ENCODE measurements around the gene NACC1. TPM values are rescaled to one million over a fixed set of nuclear protein-coding genes. Genes with fewer than 3 reads are reported as not detected.

Gene NACC1
- total RNA-seq, 1 donor from 2014 or later: 63.0 TPM

GRCh38 chr19:13099073-13099999 is 18.7 kb upstream of the NACC1 start:
- TF ChIP-seq, protein P1, sequence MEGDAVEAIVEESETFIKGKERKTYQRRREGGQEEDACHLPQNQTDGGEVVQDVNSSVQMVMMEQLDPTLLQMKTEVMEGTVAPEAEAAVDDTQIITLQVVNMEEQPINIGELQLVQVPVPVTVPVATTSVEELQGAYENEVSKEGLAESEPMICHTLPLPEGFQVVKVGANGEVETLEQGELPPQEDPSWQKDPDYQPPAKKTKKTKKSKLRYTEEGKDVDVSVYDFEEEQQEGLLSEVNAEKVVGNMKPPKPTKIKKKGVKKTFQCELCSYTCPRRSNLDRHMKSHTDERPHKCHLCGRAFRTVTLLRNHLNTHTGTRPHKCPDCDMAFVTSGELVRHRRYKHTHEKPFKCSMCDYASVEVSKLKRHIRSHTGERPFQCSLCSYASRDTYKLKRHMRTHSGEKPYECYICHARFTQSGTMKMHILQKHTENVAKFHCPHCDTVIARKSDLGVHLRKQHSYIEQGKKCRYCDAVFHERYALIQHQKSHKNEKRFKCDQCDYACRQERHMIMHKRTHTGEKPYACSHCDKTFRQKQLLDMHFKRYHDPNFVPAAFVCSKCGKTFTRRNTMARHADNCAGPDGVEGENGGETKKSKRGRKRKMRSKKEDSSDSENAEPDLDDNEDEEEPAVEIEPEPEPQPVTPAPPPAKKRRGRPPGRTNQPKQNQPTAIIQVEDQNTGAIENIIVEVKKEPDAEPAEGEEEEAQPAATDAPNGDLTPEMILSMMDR (IDR thresholded peaks at IDR 0.05; ENCODE audit: unreplicated experiment): no peak
- H3K27ac Mint-ChIP-seq: no peak overlapping the region
- peaks cover 30% of the 10 kb centered on the region for H3K4me1 Mint-ChIP-seq
- peaks cover 2% of the 10 kb centered on the region for H3K36me3 Mint-ChIP-seq
- DNase-seq (ENCODE audit: low spot score in 2 of 2, unreplicated experiment in 2 of 2): no peak
- H3K27me3 Mint-ChIP-seq (ENCODE audit: low read depth): peaks cover 73% of the 10 kb centered on the region
- H3K4me3 Mint-ChIP-seq: peak overlapping the region; percentile 18
- no peaks in the 10 kb centered on the region for H3K9me3 Mint-ChIP-seq

DNA sequence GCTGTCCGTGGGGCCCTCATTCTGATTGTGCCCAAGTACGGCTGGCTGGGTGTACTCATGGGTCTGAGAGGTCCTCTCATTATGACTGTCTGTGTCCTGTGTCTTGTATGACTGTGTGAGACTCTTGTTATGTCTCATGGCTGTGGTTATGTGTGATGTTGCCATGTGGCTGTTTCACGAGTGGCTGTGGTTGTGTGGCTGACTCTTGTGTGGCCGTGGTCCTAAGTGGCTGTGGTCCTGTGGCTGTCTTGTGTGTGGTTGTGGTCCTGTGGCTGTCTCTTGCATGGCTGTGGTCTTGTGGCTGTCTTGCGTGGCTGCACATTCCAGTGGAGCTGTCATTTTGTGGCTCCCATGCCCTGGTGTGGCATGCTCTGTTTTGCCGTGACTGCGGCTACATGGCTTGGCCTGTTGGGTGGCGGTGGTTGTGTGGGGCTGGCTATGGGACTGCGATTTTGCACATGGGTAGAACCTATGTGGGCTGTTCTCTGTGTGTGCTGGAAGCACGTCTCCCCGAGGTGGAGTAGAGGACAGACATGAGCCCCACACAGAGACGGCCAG is 18.0 kb upstream of the NACC1 start:
- peaks cover 23% of the 10 kb centered on the region for H3K4me1 Mint-ChIP-seq
- H3K27ac Mint-ChIP-seq: no peak overlapping the region
- peak overlapping the region; percentile 18 for H3K4me3 Mint-ChIP-seq
- DNase-seq (ENCODE audit: low spot score in 2 of 2, unreplicated experiment in 2 of 2): no peak
- peaks cover 2% of the 10 kb centered on the region for H3K36me3 Mint-ChIP-seq
- H3K27me3 Mint-ChIP-seq (ENCODE audit: low read depth): peaks cover 65% of the 10 kb centered on the region
- H3K9me3 Mint-ChIP-seq: no peaks in the 10 kb centered on the region
- TF ChIP-seq, protein P1 (IDR thresholded peaks at IDR 0.05; ENCODE audit: unreplicated experiment): no peak

GRCh38 chr19:13100841-13101589 is 17.0 kb upstream of the NACC1 start:
- DNase-seq (ENCODE audit: low spot score in 2 of 2, unreplicated experiment in 2 of 2): no peak
- H3K27ac Mint-ChIP-seq: no peak overlapping the region
- H3K27me3 Mint-ChIP-seq (ENCODE audit: low read depth): peaks cover 58% of the 10 kb centered on the region
- TF ChIP-seq, protein P1 (IDR thresholded peaks at IDR 0.05; ENCODE audit: unreplicated experiment): no peak
- peaks cover 2% of the 10 kb centered on the region for H3K36me3 Mint-ChIP-seq
- no peaks in the 10 kb centered on the region for H3K9me3 Mint-ChIP-seq
- peak overlapping the region; percentile 33 for H3K4me3 Mint-ChIP-seq
- H3K4me1 Mint-ChIP-seq: peaks cover 18% of the 10 kb centered on the region

DNA sequence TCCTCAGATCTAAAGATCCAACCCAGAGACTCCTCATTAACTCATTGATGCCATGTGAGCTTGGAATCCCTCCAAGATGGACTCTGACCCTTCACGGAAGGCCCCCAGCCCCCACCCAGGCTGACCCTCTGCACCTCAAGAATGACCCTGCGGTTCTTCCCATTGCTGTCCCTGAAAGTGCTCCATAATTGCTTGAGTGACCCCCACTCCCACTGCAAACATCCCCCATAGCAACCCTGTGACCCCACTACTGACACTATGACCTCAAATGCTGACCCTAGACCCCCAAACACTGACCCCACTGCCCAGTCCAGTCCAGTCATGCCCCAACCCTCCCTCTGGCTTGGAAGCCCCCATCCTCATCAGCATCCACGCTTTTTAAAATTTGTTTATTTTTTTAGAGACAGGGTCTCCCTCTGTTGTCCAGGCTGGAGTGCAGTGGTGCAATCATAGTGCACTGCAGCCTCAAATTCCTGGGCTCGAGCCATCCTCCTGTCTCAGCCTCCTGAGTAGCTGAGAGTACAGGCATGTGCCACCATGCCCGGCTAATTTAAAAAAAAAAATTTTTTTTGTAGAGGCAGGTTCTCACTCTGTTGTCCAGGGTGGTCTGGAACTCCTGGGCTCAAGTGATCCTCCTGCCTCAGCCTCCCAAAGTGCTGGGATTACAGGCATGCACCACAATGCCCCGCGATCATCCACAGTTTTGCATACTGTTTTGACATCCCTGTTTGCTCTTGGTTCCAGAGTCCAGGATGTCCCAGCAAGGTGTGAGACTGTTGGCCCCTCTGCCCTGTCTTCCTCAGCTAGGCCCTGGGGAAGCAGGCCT is 16.3 kb upstream of the NACC1 start:
- no peak overlapping the region for H3K27ac Mint-ChIP-seq
- peak overlapping the region; percentile 41 for H3K4me3 Mint-ChIP-seq
- peaks cover 2% of the 10 kb centered on the region for H3K36me3 Mint-ChIP-seq
- peaks cover 51% of the 10 kb centered on the region for H3K27me3 Mint-ChIP-seq (ENCODE audit: low read depth)
- no peaks in the 10 kb centered on the region for H3K9me3 Mint-ChIP-seq
- peaks cover 14% of the 10 kb centered on the region for H3K4me1 Mint-ChIP-seq
- TF ChIP-seq, protein P1 (IDR thresholded peaks at IDR 0.05; ENCODE audit: unreplicated experiment): no peak
- no peak for DNase-seq (ENCODE audit: low spot score in 2 of 2, unreplicated experiment in 2 of 2)

DNA sequence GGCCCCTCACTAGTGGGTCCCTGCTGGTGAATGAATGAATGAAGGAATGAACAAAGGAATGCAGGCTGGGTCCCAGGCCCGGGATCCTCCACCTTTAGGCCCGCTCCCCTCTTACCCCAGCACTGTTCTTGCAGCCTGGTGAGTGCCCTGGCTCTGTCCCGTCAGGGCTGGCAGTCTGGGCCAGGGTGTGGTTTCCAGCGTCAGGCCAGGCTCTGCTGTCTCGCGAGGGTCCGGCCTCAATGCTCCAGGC is 15.7 kb upstream of the NACC1 start:
- H3K27ac Mint-ChIP-seq: no peak overlapping the region
- DNase-seq (ENCODE audit: low spot score in 2 of 2, unreplicated experiment in 2 of 2): no peak
- H3K27me3 Mint-ChIP-seq (ENCODE audit: low read depth): peaks cover 46% of the 10 kb centered on the region
- H3K4me1 Mint-ChIP-seq: peaks cover 12% of the 10 kb centered on the region
- peaks cover 3% of the 10 kb centered on the region for H3K36me3 Mint-ChIP-seq
- no peaks in the 10 kb centered on the region for H3K9me3 Mint-ChIP-seq
- peak overlapping the region; percentile 41 for H3K4me3 Mint-ChIP-seq
- TF ChIP-seq, protein P1 (IDR thresholded peaks at IDR 0.05; ENCODE audit: unreplicated experiment): no peak
